T-helper 1 cell treated with Interleukin-12 subunit alpha and Interleukin-12 subunit beta and Interleukin-4 antibody, amounts not matched to agents 30 ng/mL and 1 ng/mL, for 36 hours (primary cell): ENCODE data around the gene RTKN. TPM values are rescaled to one million over a fixed set of nuclear protein-coding genes. Genes with fewer than 3 reads are reported as not detected.

Experiments
- intact Hi-C: fragments of 100-400 bp; cut with micrococcal nuclease; formaldehyde crosslinking; loops from one replicate; pipeline ENCODE4 v1.15.1; 2024
- total RNA-seq: library from RNA; stranded (reverse); gene quantifications from 2 replicates; pipeline ENCODE4 v1.2.3, GENCODE V29; 2022

The RTKN gene
- total RNA-seq, 1 donor from 2014 or later, result 3.7 TPM

DNA sequence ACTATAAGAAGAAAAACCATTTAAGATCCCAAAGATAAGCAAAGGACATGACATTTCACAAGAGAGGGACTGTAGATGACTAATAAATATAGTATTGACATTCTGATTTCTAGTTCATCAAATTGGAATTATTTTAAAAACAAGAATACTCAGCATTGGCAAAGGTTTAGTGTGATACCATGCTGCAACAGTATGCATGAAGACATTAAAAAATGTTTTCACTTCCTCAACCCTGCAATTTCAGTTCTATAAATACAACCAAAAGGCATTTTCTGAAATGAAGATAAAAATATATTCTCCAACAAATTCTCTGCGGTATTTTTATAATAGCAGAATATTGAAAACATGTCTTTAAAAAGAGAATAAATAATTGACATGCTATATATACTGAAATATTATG lies 22.4 kb downstream of the RTKN start:
- intact Hi-C loops, result no loop called here

DNA sequence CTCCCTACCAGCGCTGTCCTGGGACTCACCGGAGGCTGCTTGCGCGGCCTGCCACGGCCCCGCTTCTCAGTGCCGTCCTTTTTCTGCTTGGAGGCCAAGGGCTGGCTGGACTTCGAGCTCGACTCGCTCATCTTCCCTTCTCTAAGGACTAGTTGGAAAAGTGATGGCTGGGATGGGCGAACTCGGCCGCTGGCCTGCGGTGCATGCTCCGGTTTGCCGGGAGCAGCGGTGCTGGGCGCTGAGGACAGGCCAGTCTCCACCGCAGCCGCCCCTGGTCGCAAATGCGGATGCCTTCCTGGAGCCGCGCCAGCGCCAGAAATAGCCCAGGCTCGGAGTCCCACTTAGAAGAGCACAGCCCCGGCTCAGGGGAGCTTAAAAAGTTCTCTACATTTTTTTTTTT lies 23.4 kb downstream of the RTKN start:
- intact Hi-C loops, result no loop called here

DNA sequence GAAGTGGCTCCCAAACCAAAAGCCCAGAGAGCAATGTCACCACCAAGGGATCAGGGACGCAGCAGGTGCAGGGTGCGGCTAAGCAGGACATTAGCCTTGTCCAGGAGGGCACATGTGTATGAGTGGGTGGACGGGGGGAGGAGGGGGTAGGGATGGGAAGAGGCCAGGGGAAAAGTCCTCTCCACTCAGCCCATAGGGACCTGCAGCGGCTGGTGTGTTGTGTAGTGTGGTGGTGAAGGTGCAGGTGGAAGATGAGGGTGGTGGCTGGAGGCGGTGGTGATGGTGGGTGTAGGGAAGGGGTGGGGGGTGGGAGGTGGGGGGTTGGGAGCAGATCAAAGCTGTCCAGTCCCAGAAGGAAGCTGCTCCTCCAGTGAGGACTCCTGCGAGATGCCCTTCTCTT lies 24.0 kb downstream of the RTKN start:
- intact Hi-C loops, result no loop called here

DNA sequence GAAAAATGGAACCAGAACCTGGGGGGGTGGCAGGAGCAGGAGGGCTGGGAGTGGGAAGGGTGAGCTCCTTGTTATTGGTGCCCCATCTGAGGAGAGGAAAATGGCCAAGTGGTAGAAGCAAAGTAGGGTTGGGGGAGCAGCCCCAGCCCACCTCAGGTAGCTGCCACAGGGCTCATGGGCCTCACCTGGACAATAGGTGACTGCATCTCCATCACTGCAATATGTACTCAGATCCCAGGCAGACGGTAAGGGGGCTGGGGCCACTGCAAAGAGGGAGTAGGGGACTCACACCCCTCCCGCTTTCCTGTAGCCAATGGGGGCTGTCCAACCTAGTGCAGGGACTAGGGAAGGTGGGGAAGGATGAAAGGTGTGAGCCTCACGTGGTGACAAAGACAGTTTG lies 24.5 kb downstream of the RTKN start:
- intact Hi-C loops, result no loop called here

GRCh38 chr2:74416778-74417177 lies 25.0 kb downstream of the RTKN start:
- intact Hi-C loops, result no loop called here

DNA sequence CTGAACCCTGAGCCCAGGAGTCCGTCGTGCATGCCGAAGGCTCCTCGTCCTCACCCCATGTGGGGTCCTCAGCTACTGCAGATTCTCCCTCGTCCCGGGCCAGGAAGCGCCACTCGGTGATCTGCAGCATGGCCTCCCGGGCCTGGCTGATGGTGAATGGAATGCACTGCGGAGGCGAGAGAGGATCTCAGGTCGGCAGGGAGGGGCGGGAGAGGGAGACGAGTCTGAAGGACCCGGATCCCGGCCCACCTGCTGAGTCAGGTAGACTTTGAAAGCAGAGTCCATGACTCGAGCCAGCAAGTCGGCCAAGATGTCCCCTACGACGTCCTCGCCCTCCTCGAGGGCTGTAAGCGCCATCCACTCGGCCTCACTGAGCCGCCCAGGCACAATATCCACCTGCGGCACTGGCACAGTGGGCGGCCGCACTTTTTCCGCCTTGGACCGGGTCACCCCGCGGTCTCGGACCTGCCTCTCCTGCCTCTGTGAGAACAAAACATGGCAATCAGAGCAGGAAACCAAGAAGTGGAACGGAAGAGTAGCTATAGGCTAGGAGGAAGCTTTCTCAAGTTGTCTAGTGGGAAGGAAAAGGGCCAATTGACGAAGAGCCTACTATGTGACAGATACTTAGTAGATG lies 25.9 kb downstream of the RTKN start:
- intact Hi-C loops, result no loop called here

DNA sequence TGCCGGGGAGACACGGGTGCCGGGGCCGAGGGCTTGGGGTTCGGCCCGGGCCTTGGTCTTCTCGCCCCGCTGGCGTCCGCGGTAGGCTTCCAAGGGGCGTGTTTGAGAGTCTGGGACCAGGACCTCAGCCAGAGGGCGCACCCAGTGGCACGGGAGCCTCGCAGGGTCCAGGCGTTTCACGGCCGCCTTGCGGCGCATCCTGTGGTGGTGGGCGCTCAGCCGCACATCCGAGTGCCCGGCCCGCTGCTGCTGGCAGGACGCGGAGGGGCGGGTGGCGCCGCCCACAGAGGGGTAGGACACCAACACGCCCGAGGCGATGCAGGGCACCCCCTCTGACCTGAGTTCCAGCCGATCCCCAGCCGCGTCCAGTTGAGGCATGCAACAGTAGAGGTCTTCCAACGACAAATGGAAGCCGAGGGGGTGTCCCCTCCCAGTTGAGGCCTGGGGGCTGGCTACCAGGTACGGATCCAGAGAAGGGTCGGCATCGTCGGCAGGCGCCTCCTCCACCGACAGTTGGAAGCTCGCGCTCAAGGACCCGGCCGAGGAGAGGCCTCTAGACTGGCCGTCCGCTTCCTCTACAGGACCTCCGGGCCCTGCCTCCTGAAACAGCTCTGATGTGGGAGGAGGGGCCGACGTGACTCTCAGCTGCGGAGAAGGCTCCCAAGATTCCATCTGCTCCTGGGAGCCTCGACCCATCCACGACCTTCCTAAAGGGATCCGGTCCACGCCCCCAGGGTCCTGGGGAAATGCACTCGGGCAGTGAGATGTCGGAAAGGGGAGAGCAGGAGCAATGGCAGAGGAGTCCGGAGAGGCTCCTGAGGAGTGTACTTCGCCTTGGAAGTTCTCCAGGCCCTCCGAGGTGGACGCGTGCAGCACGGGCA lies 26.6 kb downstream of the RTKN start:
- intact Hi-C loops, result no loop called here

DNA sequence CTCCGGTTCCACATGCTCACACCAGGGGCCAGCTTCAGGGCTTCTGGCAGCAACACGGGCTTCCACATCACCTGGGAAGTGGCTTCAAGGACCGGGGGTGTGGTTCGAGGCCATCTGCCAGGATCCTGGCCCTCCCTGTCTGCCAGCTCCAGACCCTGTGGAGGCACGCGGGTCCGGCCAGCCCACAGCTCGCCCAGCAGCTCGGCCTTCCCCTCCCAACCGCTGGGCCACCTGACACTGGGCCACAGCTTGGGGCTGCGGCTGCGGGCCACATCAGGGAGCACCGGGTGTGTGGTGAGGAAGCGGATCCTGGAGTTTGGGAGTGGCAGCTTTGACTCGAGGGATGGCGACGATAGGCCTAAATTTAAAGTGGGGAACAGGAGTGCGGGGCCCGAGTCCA lies 27.3 kb downstream of the RTKN start:
- intact Hi-C loops, result no loop called here

- intact Hi-C loops, result no loop called here
These were observed 28.6 kb downstream of the RTKN start for GRCh38 chr2:74413001-74413698.

GRCh38 chr2:74407682-74408081 lies 34.1 kb downstream of the RTKN start:
- intact Hi-C loops, result no loop called here

GRCh38 chr2:74406035-74406434 lies 35.7 kb downstream of the RTKN start:
- intact Hi-C loops, result no loop called here

DNA sequence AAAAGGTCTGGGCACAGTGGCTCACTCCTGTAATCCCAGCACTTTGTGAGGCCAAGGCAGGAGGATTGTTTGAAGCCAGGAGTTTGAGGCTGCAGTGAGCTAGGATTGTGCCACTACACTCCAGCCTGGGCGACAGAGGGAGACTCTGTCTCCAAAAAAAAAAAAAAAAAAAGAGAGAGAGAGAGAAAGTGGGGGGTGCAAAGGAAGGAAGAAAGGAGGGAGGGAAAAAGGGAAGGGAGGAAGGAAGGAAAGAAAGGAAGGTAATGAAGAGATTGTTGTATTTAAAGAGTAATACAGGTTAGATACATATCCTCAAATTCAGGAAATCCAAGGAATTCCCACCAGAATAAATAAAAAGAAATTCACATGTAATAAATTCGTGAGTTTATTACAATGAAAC lies 39.8 kb downstream of the RTKN start:
- intact Hi-C loops, result loop anchor here (2.0 kb wide), 1 partner anchor 67 kb away; no protein-coding TSS in a partner anchor

- intact Hi-C loops, result loop anchor here (1.0 to 10.0 kb wide), 6 partner anchors 7 to 1165 kb away; partner anchors contain the start of genes CCT7, PRADC1 and TET3
These were observed 42.0 kb downstream of the RTKN start for GRCh38 chr2:74399785-74400184.

DNA sequence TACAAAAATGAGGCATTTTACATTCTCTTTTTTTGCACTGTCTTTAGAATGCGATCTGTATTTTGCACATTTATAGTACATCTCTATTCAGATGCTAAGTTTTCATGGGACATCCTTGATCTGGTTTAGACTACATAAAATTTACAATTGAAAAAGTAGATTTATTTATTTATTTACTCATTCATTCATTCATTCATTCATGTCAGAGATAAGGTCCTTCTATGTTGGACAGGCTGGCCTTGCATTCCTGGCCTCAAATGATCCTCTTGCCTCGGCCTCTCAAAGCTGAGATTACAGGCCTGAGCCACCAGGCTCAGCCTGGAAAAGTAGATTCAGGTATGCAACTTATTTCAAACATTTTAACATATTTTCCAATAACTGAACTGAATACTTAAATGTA lies 45.6 kb downstream of the RTKN start:
- intact Hi-C loops, result loop anchor here (10.0 kb wide), 3 partner anchors 411 to 1161 kb away; partner anchors contain the start of genes CCT7, PRADC1 and TET3

- intact Hi-C loops, result loop anchor here (2.0 to 10.0 kb wide), 7 partner anchors 59 to 1254 kb away; partner anchors contain the start of genes CCT7, MRPL19, MTHFD2 and PRADC1
These were observed 48.2 kb downstream of the RTKN start for GRCh38 chr2:74393525-74393924.

GRCh38 chr2:74392449-74392743 lies 49.3 kb downstream of the RTKN start:
- intact Hi-C loops, result loop anchor here (1.0 to 10.0 kb wide), 23 partner anchors 8 to 1255 kb away; partner anchors contain the start of genes AUP1, C2orf81, CCT7 and DOK1

DNA sequence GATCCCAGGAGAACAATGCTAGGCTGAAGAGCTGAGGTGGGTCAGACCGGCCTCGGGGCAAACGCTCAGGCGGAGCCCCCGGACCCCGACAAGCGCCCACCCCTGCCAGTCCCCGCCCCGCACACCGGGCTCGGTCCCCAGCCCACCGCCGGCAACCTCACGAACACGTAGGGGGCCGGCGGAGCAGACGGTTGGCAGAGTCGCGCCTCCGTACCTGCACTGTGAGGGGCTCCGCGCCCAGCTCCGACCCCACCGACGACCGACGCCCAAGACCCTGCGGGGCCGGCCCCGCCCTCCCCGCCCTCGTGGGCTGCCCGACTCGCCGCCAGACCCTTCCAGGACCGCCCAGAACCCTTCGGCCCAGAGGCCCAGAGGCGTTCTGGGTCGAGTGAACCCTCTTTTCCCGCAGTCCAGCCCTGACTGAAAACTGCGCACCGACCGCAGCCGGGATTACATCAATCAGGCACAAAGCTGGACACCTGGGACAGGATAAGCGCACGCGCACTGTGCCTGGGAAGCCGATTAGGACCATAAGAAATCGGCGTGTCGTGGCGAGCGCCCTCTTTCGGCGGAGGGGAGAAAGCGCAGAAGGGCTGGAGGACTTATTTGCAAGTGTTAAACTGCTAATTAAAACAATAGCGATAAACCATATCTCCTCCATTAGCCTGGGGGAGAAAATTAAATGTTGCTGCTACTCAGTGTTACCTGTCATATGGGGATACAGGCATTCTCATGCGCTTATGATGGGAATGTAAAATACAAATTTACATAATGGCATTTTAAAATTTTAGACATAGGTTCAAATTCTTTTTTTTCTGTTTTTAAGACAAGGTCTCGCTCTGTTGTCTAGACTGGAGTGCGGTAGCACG lies 49.9 kb downstream of the RTKN start:
- intact Hi-C loops, result loop anchor here (1.0 to 10.0 kb wide), 25 partner anchors 8 to 1255 kb away; partner anchors contain the start of genes AUP1, C2orf81, CCT7 and DCTN1

DNA sequence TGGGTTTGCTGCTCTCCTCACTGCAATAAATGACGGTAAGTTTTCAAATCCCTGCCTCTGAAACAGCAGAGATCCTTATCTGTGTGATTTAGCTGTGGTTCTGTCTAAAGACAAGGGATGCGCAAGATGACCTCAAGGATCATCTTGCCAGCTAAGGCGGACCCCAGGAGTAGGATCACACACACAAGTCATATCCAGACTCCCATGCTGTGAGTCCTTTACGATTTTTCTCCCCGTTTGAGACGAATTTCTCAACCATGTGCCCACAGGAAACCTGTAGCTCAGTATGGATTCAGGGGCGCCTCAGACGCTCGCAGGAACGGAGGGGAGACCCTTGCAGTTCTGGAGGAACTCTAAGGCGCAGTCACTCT lies 50.5 kb downstream of the RTKN start:
- intact Hi-C loops, result loop anchor here (1.0 to 10.0 kb wide), 6 partner anchors 11 to 1256 kb away; partner anchors contain the start of genes CCT7, DCTN1, MRPL19 and PRADC1

DNA sequence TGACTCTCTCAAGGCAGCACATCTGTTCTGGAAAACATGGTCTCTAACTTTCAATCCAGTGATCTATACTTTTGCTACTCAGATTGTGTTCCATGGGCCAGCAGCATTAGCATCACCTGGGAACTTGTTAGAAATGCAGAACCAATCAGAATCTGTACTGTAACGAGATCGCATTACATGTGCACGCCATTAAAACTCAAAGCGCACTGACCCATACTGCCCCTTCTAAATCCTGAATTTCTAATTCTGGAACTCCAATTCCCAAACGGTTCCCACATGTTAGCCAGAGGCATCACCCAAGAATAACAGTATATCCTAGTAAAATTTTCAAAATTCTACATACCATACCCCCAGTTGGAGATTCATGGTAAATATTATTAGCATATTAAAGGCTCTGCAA lies 51.1 kb downstream of the RTKN start:
- intact Hi-C loops, result loop anchor here (1.0 to 10.0 kb wide), 6 partner anchors 10 to 1257 kb away; partner anchors contain the start of genes CCT7, DCTN1, MRPL19 and PRADC1

- intact Hi-C loops, result no loop called here
These were observed 54.4 kb downstream of the RTKN start for GRCh38 chr2:74387346-74387745.

DNA sequence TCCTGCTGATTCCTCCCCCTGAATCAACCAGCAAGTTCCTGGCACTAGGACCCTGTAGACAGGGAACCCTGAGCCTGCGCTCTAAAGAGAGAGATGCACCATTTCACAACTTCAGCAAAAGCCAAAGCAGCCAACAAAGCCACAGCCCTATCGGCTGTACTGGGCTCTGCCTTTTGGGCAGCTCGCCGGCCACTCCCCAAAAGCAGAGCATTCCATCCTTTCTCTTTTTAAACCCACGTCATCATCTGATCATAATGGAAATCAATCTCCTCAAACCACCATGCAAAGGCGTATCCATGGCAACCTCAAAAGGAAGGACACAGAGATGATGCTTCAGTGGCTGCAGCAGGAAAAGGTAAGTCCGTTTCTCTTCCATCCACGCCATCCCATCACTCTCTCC lies 56.3 kb downstream of the RTKN start:
- intact Hi-C loops, result no loop called here
